ENCODE results near the gene SREK1. TPM values are rescaled to one million over a fixed set of nuclear protein-coding genes. Genes with fewer than 3 reads are reported as not detected.
A peak's percentile ranks its signal among the peaks of the same experiment; 100 is the strongest.
"Not testable (repeated sequence)": the region's sequence is repeated elsewhere in the genome, so short reads cannot be mapped to it uniquely, and the experiment has no call there.

The SREK1 gene, protein sequence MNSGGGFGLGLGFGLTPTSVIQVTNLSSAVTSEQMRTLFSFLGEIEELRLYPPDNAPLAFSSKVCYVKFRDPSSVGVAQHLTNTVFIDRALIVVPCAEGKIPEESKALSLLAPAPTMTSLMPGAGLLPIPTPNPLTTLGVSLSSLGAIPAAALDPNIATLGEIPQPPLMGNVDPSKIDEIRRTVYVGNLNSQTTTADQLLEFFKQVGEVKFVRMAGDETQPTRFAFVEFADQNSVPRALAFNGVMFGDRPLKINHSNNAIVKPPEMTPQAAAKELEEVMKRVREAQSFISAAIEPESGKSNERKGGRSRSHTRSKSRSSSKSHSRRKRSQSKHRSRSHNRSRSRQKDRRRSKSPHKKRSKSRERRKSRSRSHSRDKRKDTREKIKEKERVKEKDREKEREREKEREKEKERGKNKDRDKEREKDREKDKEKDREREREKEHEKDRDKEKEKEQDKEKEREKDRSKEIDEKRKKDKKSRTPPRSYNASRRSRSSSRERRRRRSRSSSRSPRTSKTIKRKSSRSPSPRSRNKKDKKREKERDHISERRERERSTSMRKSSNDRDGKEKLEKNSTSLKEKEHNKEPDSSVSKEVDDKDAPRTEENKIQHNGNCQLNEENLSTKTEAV
- 77.0 TPM for total RNA-seq

- DNase-seq (ENCODE audit: low spot score in 2 of 2) (peak; percentile 89 to 90), FAIRE-seq (no peak)
These were observed at the start of gene SREK1 for GRCh38 chr5:66144074-66144833. Gene SREK1 (plus strand): TSS chr5:66144300. CDS start chr5:66144377, 77 bp downstream.

GRCh38 chr5:66100851-66101250 lies 43.2 kb upstream of the SREK1 start:
- no peak for FAIRE-seq
- no peak for DNase-seq (ENCODE audit: low spot score in 2 of 2)

DNA sequence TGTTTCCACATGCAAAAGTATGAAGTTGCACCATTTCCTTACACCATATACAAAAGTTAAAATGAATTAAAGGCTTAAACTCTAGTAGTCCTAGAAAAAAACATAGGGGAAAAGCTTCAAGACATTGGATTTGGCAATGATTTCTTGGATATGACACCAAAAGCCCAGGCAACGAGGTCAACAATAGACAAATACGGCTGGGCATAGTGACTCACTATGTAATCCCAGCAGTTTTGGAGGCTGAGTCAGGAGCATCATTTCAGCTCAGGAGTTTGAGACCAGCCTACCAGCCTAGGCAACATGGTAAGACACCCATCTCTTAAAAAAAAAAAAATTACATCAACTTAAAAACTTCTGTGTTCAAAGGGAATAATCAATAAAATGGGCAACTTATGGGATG lies 30.9 kb upstream of the SREK1 start:
- FAIRE-seq (no peak), DNase-seq (ENCODE audit: low spot score in 2 of 2) (no peak)

- DNase-seq (ENCODE audit: low spot score in 2 of 2) (no peak), FAIRE-seq (no peak)
These were observed 25.8 kb upstream of the SREK1 start for GRCh38 chr5:66118304-66118703.

DNA sequence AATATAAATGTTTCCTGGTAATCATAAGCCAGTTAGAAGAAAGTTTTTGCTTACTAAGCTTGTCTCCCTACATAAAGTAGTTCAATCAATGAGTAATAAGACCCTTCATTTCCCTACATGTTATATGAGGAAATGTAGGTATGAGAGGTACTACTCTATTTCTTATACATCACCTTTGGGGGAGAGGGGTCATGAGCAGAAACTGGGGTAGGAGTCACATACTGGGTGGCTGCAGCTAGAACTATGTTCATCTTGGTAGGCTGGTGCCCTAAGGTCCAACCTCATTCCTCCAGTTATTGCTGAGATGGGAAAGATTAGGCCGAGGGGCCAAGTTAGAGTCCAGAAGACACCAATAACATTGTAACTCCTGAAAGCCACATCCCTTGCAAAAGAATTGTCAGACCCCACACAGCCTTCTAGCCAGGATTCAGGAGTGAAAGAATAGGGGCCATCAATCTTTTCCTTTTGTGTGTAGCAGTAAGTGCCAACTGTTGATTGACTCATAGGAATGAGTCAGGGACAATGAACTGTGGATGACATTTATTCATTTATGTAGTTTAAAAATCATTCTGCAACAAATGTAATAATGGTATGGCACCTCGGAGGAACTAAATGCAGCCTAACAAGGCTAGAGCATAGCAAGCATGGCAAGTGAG lies 21.6 kb upstream of the SREK1 start:
- DNase-seq (ENCODE audit: low spot score in 2 of 2) (no peak), FAIRE-seq (no peak)

- FAIRE-seq = no peak
- DNase-seq (ENCODE audit: low spot score in 2 of 2) = no peak
These were observed 15.0 kb upstream of the SREK1 start for GRCh38 chr5:66129144-66129543.

- no peak for FAIRE-seq
- DNase-seq (ENCODE audit: low spot score in 2 of 2) = no peak
These were observed 13.6 kb upstream of the SREK1 start for GRCh38 chr5:66130493-66130892.

DNA sequence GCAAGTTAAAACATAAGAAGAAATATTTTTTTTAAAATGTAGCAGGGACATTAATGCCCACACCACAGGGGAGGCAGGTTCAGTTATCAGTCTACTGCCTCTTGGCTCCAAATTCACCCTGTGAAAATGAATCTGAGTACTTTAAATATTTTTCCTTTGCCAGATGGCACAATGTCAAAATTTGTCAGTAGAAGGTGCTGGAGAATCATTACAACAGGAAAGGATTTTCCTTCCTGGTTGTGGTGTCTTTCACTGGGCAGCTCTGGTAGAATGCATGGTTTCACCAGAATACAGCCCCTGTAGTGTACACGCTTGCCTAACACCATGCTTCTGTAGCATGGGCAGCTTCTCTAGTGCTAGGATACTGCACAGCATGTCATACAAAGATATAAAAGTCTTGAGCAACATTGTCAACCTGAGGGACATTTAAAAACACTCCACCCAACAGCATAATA lies 9.7 kb upstream of the SREK1 start:
- no peak for DNase-seq (ENCODE audit: low spot score in 2 of 2)
- no peak for FAIRE-seq

DNA sequence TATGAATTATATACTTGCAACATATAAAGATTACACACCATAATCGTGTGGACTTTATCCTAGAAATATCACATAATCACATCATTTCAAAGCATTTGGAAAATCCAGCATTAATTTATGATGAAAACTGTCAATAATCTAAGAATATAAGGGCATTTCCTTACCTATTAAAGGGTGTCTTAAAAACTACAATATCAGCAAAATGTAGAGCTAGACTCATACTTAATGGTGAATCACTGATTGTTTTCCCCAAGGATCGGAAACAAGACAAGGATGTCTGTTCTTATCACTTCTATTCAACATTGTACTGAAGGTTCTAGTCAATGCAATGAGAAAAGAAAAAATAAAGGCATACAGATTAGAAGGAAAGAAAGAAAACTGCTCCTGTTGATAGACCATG lies 8.0 kb upstream of the SREK1 start:
- FAIRE-seq = no peak

DNA sequence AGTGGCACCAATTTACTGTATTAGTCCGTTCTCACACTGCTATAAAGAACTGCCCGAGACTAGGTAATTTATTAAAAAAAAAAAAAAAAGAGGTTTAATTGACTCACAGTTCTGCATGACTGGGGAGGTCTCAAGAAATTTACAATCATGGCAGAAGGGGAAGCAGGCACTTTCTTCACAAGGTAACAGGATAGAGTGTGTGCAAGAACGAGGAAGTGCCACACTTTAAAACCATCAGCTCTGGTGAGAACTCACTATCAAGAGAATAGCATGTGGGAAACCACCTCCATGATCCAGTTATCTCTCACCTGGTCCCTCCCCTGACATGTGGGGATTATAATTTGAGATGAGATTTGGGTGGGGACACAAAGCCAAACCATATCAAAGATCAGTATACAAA lies 7.2 kb upstream of the SREK1 start:
- DNase-seq (ENCODE audit: low spot score in 2 of 2); FAIRE-seq: not testable (repeated sequence)

More for the DNA sequence above, 8.0 kb upstream of the SREK1 start:
- no peak for DNase-seq (ENCODE audit: low spot score in 2 of 2)

DNA sequence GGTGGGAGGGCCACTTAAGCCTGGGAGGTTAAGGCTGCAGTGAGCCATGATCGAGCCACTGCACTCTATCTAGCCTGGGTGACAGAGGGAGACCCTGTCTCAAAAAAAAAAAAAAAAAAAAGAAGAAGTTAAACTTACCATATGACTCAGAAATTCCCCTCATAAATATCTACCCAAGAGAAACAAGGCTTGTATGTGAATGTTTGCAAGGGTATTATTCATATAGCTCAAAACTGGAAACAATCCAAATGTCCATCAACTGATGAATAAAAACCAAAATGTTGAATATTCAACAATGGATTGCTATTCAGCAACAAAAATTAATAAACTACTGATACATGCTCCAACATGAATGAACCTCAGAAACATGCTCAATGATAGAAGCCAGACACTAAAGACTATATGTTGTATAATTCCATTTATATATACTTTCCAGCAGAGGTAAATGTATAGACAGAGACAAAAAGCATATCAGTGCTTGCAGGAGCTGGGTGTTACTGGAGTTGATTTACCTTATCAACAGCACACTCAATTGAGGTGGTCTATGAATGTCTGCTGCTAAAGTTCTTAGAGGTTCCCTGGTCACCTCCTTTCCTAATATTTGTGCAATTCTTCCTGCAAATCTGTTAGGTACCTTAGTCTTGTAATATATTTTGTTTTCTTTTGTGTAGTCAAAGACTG lies 5.3 kb upstream of the SREK1 start:
- no peak for FAIRE-seq

DNA sequence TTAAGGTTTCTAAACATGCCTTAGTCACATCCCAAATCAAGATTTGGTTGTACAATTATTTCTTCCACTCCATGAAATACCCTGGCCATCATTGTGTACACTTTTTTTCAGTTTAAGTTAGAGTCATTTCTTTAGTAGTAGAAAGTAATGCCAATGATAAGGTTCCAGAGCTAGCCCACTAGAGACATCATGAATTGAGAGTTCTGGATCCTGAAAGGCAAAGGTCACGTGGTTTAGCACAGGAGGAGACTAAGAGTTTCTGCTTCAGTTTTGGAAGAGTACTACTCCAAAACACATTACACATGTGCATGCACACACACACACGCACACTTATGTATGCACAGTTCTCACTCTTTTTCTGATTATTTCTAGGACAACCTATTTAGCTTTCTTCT lies 4.8 kb upstream of the SREK1 start:
- no peak for FAIRE-seq

More for the DNA sequence above, 5.3 kb upstream of the SREK1 start:
- no peak for DNase-seq (ENCODE audit: low spot score in 2 of 2)

GRCh38 chr5:66142417-66142816 lies 1.7 kb upstream of the SREK1 start:
- no peak for FAIRE-seq
- no peak for DNase-seq (ENCODE audit: low spot score in 2 of 2)

More for the DNA sequence above, 4.8 kb upstream of the SREK1 start:
- DNase-seq (ENCODE audit: low spot score in 2 of 2) = no peak

DNA sequence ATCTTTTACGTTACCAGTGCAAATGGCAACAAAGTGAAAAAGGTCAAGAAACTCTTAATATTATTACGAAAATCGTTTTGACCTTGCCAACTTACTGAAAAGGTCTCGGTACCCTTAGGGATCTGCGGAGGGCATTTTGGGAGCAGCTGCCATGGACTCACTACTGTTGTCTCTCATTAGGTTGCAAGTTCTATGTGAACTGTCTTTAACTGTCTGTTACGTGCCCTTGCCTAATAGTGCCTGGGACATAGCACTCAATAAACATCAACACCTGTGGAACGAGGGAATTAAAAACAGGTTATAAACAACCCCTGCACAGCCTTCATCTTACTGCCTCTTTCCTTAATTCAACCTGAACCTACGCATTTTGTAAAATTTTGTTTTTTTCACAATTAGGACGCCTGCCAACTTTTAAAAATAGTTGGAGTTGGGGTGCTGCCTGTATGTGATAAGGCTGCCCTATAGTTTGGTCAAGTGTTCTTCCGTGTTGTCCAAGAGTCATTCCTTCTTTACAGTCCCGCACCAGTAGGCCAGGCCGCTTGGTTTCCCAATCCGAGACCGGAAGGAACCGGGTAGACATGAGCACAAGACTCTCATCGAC lies 527 bp upstream of the SREK1 start:
- DNase-seq (ENCODE audit: low spot score in 2 of 2) = peak in 1 of 2 donors; percentile 20

DNA sequence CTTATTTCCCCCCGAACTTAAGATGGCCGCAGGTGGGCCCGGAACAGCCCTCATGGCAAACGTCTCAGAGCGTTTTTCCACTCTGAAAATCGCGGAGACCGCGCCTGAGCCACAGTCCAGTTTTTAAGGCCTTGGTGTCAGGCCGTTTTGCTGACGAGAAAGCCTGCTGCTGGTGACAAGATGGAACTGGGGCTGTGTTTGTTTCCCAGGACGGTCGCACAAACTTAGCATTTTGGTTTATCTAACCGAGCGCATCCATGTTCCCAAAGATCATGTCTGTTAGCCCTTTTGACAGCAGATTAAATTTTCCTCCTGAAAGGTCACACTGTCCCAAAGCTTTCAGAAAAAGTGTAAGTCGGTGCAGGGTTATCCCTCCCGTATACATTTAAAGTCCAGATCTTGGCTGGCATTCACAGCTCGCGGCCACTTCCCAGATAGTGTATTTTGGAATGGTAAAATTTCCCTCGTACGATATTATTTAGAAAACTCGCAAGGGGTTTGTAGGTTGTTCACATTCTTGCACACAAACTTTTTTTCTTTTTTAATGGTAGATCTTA lies 812 bp downstream of the SREK1 start:
- DNase-seq (ENCODE audit: low spot score in 2 of 2) = no peak
- no peak for FAIRE-seq

More for the DNA sequence above, 527 bp upstream of the SREK1 start:
- no peak for FAIRE-seq

GRCh38 chr5:66145737-66146136 lies 1.6 kb downstream of the SREK1 start:
- DNase-seq (ENCODE audit: low spot score in 2 of 2) = no peak

DNA sequence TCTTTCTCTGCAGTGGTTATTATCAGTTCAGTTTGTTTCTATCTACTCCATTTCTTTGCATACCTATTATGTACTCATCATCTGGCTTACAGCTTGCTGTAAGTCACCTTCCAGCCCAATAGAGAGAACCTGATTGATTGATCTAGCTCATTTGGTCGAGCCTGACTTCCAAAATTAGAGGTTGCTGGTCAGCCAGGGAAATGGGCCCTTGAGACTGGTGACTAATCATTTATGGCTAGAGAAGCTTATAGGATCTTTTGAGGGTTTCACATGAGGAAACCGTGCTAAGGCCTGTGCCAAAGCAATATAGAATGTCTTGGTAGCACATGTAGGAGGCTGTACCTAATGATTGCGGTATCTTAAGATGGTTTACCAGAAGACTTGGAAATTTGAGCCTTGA lies 5.8 kb downstream of the SREK1 start:
- FAIRE-seq (no peak), DNase-seq (ENCODE audit: low spot score in 2 of 2) (no peak)

More at GRCh38 chr5:66145737-66146136, 1.6 kb downstream of the SREK1 start:
- no peak for FAIRE-seq

- DNase-seq (ENCODE audit: low spot score in 2 of 2) (no peak), FAIRE-seq (no peak)
These were observed 6.9 kb downstream of the SREK1 start for GRCh38 chr5:66151030-66151429.

DNA sequence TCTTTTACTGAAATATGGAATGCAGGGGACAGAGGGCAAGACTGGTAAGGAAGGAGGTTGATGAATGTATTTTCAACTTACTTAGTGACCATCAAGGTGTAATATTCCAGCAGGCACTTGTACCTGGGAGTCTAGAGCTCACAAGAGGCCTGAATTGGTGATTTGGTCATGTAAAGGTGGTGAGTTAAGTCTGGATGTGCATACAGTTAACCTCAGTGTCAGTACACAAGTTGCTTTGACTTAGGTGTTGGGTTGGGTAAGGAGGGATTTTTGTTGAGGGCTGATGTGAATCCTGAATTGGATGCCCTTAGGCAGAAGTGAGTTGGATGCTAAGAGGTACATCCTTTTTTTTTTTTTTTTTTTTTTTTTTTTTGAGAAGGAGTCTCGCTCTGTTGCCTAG lies 7.4 kb downstream of the SREK1 start:
- no peak for DNase-seq (ENCODE audit: low spot score in 2 of 2)
- no peak for FAIRE-seq
